Measurements from ENCODE around the gene NKTR. TPM values are rescaled to one million over a fixed set of nuclear protein-coding genes. Genes with fewer than 3 reads are reported as not detected.

Gene NKTR
- total RNA-seq, 1 experiment from 2014 or later: 53.1 TPM

DNA sequence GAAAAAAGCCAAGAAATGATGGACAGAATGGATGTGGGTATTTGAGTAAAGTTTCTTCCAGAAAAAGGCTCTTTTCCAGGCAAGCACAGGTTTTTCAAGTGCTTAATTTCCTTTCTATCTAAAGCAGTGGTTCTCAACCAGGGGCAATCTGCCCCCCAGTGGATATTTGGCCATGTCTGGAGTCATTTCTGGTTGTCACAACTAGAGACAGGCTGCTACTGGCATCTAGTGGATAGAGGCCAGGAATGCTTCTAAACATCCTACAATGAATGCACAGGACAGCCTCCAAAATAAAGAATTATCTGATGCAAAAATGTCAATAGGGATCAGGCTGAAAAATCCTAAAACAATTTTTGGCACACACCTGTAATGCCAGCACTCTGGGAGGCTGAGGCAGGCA is 42.6 kb upstream of the NKTR start:
- Histone ChIP-seq H3K4me3 (ENCODE audit: low read depth, low read length, poor library complexity, severe bottlenecking) (no peak overlapping the region), H3K27me3 (replicated peaks; ENCODE audit: insufficient read depth, low read depth, low read length, poor library complexity) (no peaks in the 10 kb centered on the region), H3K36me3 (ENCODE audit: insufficient read depth, low read length, poor library complexity, severe bottlenecking) (peaks cover 3% of the 10 kb centered on the region), H3K4me1 (ENCODE audit: insufficient read depth, low read length, poor library complexity, severe bottlenecking) (no peaks in the 10 kb centered on the region), H3K27ac (ENCODE audit: low read depth, low read length, poor library complexity, severe bottlenecking) (no peak overlapping the region), H3K9me3 (ENCODE audit: low read depth, low read length, poor library complexity, severe bottlenecking) (no peaks in the 10 kb centered on the region)
- BruUV-seq (replicated peaks): no TSS peak
- TF ChIP-seq, protein P1, sequence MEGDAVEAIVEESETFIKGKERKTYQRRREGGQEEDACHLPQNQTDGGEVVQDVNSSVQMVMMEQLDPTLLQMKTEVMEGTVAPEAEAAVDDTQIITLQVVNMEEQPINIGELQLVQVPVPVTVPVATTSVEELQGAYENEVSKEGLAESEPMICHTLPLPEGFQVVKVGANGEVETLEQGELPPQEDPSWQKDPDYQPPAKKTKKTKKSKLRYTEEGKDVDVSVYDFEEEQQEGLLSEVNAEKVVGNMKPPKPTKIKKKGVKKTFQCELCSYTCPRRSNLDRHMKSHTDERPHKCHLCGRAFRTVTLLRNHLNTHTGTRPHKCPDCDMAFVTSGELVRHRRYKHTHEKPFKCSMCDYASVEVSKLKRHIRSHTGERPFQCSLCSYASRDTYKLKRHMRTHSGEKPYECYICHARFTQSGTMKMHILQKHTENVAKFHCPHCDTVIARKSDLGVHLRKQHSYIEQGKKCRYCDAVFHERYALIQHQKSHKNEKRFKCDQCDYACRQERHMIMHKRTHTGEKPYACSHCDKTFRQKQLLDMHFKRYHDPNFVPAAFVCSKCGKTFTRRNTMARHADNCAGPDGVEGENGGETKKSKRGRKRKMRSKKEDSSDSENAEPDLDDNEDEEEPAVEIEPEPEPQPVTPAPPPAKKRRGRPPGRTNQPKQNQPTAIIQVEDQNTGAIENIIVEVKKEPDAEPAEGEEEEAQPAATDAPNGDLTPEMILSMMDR (conservative IDR thresholded peaks at IDR 0.05; ENCODE audit: low read depth, low read length): no peak
- TF ChIP-seq EZH2 (IDR thresholded peaks at IDR 0.05; ENCODE audit: borderline replicate concordance, low read depth, low read length, poor library complexity, severe bottlenecking): no peak
- intact Hi-C loops (cut with micrococcal nuclease; ENCODE audit: unreplicated experiment): no loop called here
- ChIA-PET POLR2A (ENCODE audit: low non-redundant PET) (no interaction called here), CTCF (no interaction called here)
- no peak for DNase-seq (ENCODE audit: low spot score)

DNA sequence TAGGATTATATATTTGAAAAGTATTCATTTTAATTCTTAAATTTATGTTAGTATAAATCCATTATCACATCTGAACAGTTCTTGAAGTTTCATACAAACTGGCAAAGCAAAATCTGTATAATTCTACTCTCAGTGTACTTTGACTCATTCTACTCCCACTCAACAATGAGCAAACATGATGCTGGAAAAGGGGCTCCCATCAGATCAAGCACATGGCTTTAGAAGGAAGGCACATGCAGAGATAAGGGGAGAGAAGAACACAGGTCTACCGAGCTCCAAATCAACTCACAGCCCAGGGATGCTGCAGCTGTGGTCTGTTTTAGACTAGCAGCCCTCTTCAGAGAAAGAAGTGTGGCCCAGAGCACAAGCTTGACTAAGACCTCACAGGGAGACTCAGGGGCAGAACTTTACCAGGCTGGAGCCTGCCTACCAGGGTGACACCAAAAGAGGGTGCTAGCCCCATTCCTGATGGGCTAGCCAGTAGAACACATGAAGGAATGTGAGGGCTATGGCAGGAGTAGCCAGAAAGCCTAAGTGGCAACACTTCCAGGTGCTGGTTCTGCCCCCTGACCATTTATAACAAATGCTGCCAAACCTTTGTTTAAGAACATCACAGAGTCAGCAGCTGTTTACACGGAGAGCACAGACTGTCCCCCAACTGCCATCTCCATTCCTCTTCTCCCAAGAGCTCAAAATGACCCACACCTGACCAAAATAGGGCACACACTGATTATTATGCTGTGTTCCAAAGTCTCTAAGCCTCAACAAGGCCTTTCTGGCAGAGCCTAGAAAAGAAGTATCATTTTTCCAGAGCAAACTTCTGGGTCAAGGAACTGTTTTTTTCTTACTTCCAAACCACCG is 38.2 kb upstream of the NKTR start:
- H3K4me1 ChIP-seq (ENCODE audit: insufficient read depth, low read length, poor library complexity, severe bottlenecking): no peaks in the 10 kb centered on the region

DNA sequence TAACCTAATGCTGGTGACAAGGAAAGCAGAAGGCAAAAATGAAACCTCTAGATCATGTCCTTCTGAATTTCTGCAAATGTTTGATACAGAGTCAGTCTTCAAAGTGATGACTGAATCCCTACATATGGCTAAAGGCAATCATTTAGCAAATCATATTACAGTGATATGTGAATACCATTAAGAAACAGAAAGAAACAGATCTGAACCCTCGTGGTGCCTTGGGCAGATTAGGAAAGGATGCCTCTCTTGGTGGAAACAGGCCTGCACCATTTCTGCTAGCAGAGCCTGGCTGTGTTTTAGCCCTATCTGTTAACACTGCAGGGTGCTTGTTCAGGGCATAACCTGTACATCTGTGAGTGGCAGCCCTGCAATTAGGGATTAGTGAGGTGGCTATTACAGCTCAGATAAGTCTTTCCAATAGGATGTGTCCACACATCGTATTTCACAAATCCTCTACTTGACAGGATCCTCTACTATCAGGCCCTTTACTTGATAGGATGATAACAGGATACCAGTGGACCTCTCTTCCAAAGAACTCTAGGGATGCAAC is 30.8 kb upstream of the NKTR start:
- no TSS peak for BruUV-seq (replicated peaks)
- Histone ChIP-seq H3K4me1 (ENCODE audit: insufficient read depth, low read length, poor library complexity, severe bottlenecking) (no peaks in the 10 kb centered on the region), H3K9me3 (ENCODE audit: low read depth, low read length, poor library complexity, severe bottlenecking) (no peaks in the 10 kb centered on the region), H3K36me3 (ENCODE audit: insufficient read depth, low read length, poor library complexity, severe bottlenecking) (peaks cover 8% of the 10 kb centered on the region), H3K27me3 (replicated peaks; ENCODE audit: insufficient read depth, low read depth, low read length, poor library complexity) (no peaks in the 10 kb centered on the region), H3K27ac (ENCODE audit: low read depth, low read length, poor library complexity, severe bottlenecking) (no peak overlapping the region), H3K4me3 (ENCODE audit: low read depth, low read length, poor library complexity, severe bottlenecking) (no peak overlapping the region)
- CTCF ChIA-PET: no interaction called here
- intact Hi-C loops (cut with micrococcal nuclease; ENCODE audit: unreplicated experiment): loop anchor here (10.0 kb wide), 1 partner anchor 175 kb away; no protein-coding TSS in a partner anchor
- no peak for TF ChIP-seq EZH2 (IDR thresholded peaks at IDR 0.05; ENCODE audit: borderline replicate concordance, low read depth, low read length, poor library complexity, severe bottlenecking)
- TF ChIP-seq, protein P1 (conservative IDR thresholded peaks at IDR 0.05; ENCODE audit: low read depth, low read length): no peak
- POLR2A ChIA-PET (ENCODE audit: low non-redundant PET): no interaction called here
- DNase-seq (ENCODE audit: low spot score): no peak

More for the DNA sequence above, 38.2 kb upstream of the NKTR start:
- intact Hi-C loops (cut with micrococcal nuclease; ENCODE audit: unreplicated experiment): no loop called here
- BruUV-seq (replicated peaks): no TSS peak
- DNase-seq (ENCODE audit: low spot score): no peak
- POLR2A ChIA-PET (ENCODE audit: low non-redundant PET): no interaction called here
- TF ChIP-seq, protein P1 (conservative IDR thresholded peaks at IDR 0.05; ENCODE audit: low read depth, low read length): no peak
- no peak for TF ChIP-seq EZH2 (IDR thresholded peaks at IDR 0.05; ENCODE audit: borderline replicate concordance, low read depth, low read length, poor library complexity, severe bottlenecking)
- H3K9me3 ChIP-seq (ENCODE audit: low read depth, low read length, poor library complexity, severe bottlenecking): no peaks in the 10 kb centered on the region
- peaks cover 6% of the 10 kb centered on the region for H3K36me3 ChIP-seq (ENCODE audit: insufficient read depth, low read length, poor library complexity, severe bottlenecking)
- no peaks in the 10 kb centered on the region for H3K27me3 ChIP-seq (replicated peaks; ENCODE audit: insufficient read depth, low read depth, low read length, poor library complexity)
- H3K4me3 ChIP-seq (ENCODE audit: low read depth, low read length, poor library complexity, severe bottlenecking): no peak overlapping the region
- no peak overlapping the region for H3K27ac ChIP-seq (ENCODE audit: low read depth, low read length, poor library complexity, severe bottlenecking)
- CTCF ChIA-PET: no interaction called here

All from A673 (cell line).